B cell (primary cell): Measurements from ENCODE around the gene HDGF. TPM values are rescaled to one million over a fixed set of nuclear protein-coding genes. Genes with fewer than 3 reads are reported as not detected.

Source experiments
- ATAC-seq: fragments of 200-7000 bp; cut with Tn5 transposase; one replicate; pipeline ENCODE4 v1.10.0; 2021; ENCODE audit warnings: low read depth, mild to moderate bottlenecking, moderate number of reproducible peaks, moderate library complexity
- CTCF ChIA-PET: fragments of 350-600 bp; sonication (Branson Sonifier 250); formaldehyde crosslinking; loops from one replicate; lab custom pipeline; 2021; ENCODE audit warnings: antibody characterized with exemption, inconsistent platforms; lab: Charles Lee
- POLR2A ChIA-PET: fragments of 350-600 bp; sonication (Branson Sonifier 250); formaldehyde crosslinking; loops from one replicate; lab custom pipeline; 2021; ENCODE audit warnings: antibody characterized with exemption; lab: Charles Lee
- DNase-seq: peaks from one replicate; pipeline ENCODE4 v3.0.0; 2013
- H2AFZ ChIP-seq: 2 replicates; pipeline ENCODE4 v1.6.1; 2012; ENCODE audit warnings: mild to moderate bottlenecking, low read depth, low read length; ENCODE audit not compliant: insufficient read depth, poor library complexity, severe bottlenecking
- H3K27ac ChIP-seq, 2 donors: 1 replicate in 1 of 2; 2 replicates in 1 of 2; pipeline ENCODE4 v1.5.1; 2012 to 2013; ENCODE audit warnings: low read length in 2 of 2, mild to moderate bottlenecking in 2 of 2, moderate library complexity in 1 of 2
- H3K27me3 ChIP-seq, 4 experiments: fragments of 200-600 bp in 1 of 4; sonication (generic) in 1 of 4; replicated peaks in 1 of 4; 1 replicate in 2 of 4; 2 replicates in 2 of 4; pipeline versions ENCODE4 v1.6.1 to v1.7.0; 2013 to 2016; ENCODE audit warnings: low read length in 3 of 4, mild to moderate bottlenecking in 2 of 4, mixed read lengths in 1 of 4, moderate library complexity in 1 of 4; ENCODE audit not compliant: insufficient read depth in 4 of 4, control insufficient read depth in 3 of 4; ENCODE audit errors: control extremely low read depth in 1 of 4
- H3K36me3 ChIP-seq, 2 experiments: replicated peaks in 1 of 2; 1 replicate in 1 of 2; 2 replicates in 1 of 2; pipeline versions ENCODE4 v1.6.1 to v1.7.1; 2013; ENCODE audit warnings: low read length in 1 of 2; ENCODE audit not compliant: insufficient read depth in 2 of 2, control insufficient read depth in 1 of 2; ENCODE audit errors: control extremely low read depth in 1 of 2, extremely low read depth in 1 of 2
- H3K4me1 ChIP-seq, 2 donors: fragments of 200-600 bp in 1 of 2; sonication (generic) in 1 of 2; 1 replicate in 1 of 2; 2 replicates in 1 of 2; pipeline versions ENCODE4 v1.5.1 to v1.6.1; 2013 to 2017; ENCODE audit warnings: low read length in 2 of 2; ENCODE audit not compliant: control insufficient read depth in 2 of 2, insufficient read depth in 2 of 2
- H3K4me2 ChIP-seq: replicated peaks from 2 replicates; pipeline ENCODE3; 2012; ENCODE audit warnings: mild to moderate bottlenecking, low read depth, low read length; ENCODE audit not compliant: poor library complexity, severe bottlenecking
- H3K4me3 ChIP-seq, 5 experiments: fragments of 200-600 bp in 1 of 5; sonication (generic) in 1 of 5; 1 replicate in 3 of 5; 2 replicates in 2 of 5; pipeline versions ENCODE4 v1.5.1 to v1.7.0; 2011 to 2016; ENCODE audit warnings: low read length in 4 of 5, mild to moderate bottlenecking in 4 of 5, low read depth in 2 of 5, control low read depth in 1 of 5, moderate library complexity in 1 of 5; ENCODE audit not compliant: insufficient read depth in 1 of 5; ENCODE audit errors: control extremely low read depth in 1 of 5, extremely low read depth in 1 of 5
- H3K79me2 ChIP-seq: fragments of 200-600 bp; sonication (generic); one replicate; pipeline ENCODE4 v1.6.0; 2016; ENCODE audit warnings: low read length; ENCODE audit not compliant: control insufficient read depth, insufficient read depth
- H3K9ac ChIP-seq: fragments of 200-600 bp; sonication (generic); 2 replicates; pipeline ENCODE4 v1.6.1; 2017; ENCODE audit warnings: mild to moderate bottlenecking, low read length, moderate library complexity
- H3K9me3 ChIP-seq, 3 donors: one replicate each; pipeline versions ENCODE4 v1.6.1 to v1.7.1; 2013; ENCODE audit warnings: low read length in 2 of 3; ENCODE audit not compliant: control insufficient read depth in 2 of 3, insufficient read depth in 1 of 3; ENCODE audit errors: control extremely low read depth in 1 of 3
- H4K20me1 ChIP-seq: 2 replicates; pipeline ENCODE4 v1.6.0; 2012; ENCODE audit warnings: mild to moderate bottlenecking, low read length; ENCODE audit not compliant: insufficient read depth, control insufficient read depth, poor library complexity, severe bottlenecking
- H3K27ac Mint-ChIP-seq: one replicate; pipeline ENCODE4 v1.8.0; 2021; ENCODE audit warnings: mixed read lengths
- H3K27me3 Mint-ChIP-seq: one replicate; pipeline ENCODE4 v1.8.0; 2021; ENCODE audit warnings: mixed read lengths
- H3K4me1 Mint-ChIP-seq: one replicate; pipeline ENCODE4 v1.8.0; 2021; ENCODE audit warnings: mixed read lengths
- H3K4me3 Mint-ChIP-seq: one replicate; pipeline ENCODE4 v1.8.0; 2021; ENCODE audit warnings: mixed read lengths
- H3K9me3 Mint-ChIP-seq: one replicate; pipeline ENCODE4 v1.8.0; 2022; ENCODE audit warnings: mixed read lengths; ENCODE audit not compliant: insufficient read depth
- EZH2 ChIP-seq: IDR thresholded peaks from 2 replicates; pipeline ENCODE4 v1.6.1; 2012; ENCODE audit warnings: borderline replicate concordance, low read depth, mild to moderate bottlenecking, moderate library complexity, low read length; ENCODE audit not compliant: insufficient read depth, poor library complexity, severe bottlenecking
- WGBS: methylation state at CpG from one replicate; pipeline ENCODE4 v1.1.5; 2013; ENCODE audit warnings: missing lambda C conversion rate; ENCODE audit not compliant: insufficient coverage; 5-methylcytosine and 5-hydroxymethylcytosine counted together
- intact Hi-C: fragments of 100-400 bp; cut with micrococcal nuclease; formaldehyde crosslinking; loops from one replicate; pipeline ENCODE4 v1.10.0; 2022
- polyA plus RNA-seq: library from polyadenylated mRNA; depleted of rRNA; stranded (reverse); fragments of >200 nt; gene quantifications from 2 replicates; pipeline ENCODE4 v1.2.3, GENCODE V29; 2012
- total RNA-seq, 2 donors: library from RNA; stranded (reverse); fragments of 120-200 nt in 1 of 2; gene quantifications; 1 replicate in 1 of 2; 2 replicates in 1 of 2; pipeline versions ENCODE4 v1.2.3 to v1.2.4, GENCODE V29; 2013 to 2022
- TF ChIP-seq, protein P1 (sequence below): fragments of 200-600 bp; IDR thresholded peaks from one replicate; pipeline ENCODE4 v1.8.0; 2022; ENCODE audit warnings: antibody characterized with exemption, mild to moderate bottlenecking

The HDGF gene
- total and polyA plus RNA-seq, 2 donors (not counting 1 experiment from before 2014, with no cell fraction given): 40.3 to 89.9 TPM

DNA sequence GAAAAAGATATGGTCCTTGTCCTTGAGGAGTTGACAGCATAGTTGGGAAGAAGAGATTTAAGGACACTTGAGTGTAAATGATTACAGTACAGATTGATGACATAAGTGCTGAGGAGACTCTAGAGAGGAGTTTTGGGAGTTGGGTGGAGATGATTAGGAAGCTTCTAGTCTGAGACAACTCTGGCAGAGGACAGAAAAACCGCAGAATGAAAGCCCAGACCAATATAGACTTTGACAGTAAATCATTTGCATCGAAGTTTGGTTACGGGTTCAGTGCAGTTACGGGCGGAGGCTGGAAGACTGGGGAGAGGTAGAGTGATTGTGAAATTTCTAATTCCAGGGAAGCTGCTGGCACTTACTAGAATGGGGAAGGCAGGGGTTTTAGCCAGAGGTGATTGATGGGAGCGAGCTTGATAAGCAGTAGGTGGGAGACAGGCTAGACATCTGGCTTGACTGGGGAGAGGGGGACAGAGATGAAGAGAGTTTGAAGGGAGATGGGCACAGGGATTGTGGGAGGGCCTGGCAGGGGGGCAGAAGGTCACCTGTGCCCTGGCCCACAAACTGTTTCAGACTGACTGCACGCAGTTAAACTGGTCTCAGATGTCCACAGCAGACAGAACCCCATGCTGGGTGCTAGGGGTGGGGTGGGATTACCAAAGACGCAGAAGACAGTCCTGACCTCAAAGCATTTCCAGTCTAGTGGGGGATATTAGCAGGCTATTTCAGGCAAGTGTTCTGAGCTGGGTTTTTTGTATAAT, 45.0 kb upstream of the HDGF start:
- Histone ChIP-seq H3K36me3 (peaks cover 11 to 91% of the 10 kb centered on the region in 2 experiments), H2AFZ (no peak overlapping the region), H3K4me1 (no peaks in the 10 kb centered on the region), H3K4me3 (no peak overlapping the region), H3K27ac (no peak overlapping the region), H3K9ac (no peak overlapping the region), H3K79me2 (peaks cover under 1% of the 10 kb centered on the region), H3K4me2 (no peak overlapping the region), H4K20me1 (peaks cover 17% of the 10 kb centered on the region), H3K9me3 (no peaks in the 10 kb centered on the region), H3K27me3 (no peaks in the 10 kb centered on the region)
- TF ChIP-seq, protein P1, sequence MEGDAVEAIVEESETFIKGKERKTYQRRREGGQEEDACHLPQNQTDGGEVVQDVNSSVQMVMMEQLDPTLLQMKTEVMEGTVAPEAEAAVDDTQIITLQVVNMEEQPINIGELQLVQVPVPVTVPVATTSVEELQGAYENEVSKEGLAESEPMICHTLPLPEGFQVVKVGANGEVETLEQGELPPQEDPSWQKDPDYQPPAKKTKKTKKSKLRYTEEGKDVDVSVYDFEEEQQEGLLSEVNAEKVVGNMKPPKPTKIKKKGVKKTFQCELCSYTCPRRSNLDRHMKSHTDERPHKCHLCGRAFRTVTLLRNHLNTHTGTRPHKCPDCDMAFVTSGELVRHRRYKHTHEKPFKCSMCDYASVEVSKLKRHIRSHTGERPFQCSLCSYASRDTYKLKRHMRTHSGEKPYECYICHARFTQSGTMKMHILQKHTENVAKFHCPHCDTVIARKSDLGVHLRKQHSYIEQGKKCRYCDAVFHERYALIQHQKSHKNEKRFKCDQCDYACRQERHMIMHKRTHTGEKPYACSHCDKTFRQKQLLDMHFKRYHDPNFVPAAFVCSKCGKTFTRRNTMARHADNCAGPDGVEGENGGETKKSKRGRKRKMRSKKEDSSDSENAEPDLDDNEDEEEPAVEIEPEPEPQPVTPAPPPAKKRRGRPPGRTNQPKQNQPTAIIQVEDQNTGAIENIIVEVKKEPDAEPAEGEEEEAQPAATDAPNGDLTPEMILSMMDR: no peak
- no peak for TF ChIP-seq EZH2
- no peak overlapping the region for H3K4me3 Mint-ChIP-seq
- no peaks in the 10 kb centered on the region for H3K9me3 Mint-ChIP-seq
- 84% methylated on average over 8 of the region's 8 CpGs for WGBS
- ChIA-PET POLR2A (no interaction called here), CTCF (interaction anchor here (0.9 to 5.9 kb wide), 8 partner anchors 9 to 107 kb away, joined by 3 to 45 read pairs (median 6); partner anchors contain the start of gene NTRK1)
- peaks cover 5% of the 10 kb centered on the region for H3K4me1 Mint-ChIP-seq
- no peak for DNase-seq
- intact Hi-C loops: loop anchor here (1.0 kb wide), 1 partner anchor 64 kb away; the partner anchor contains the start of gene NTRK1
- ATAC-seq: no peak
- H3K27me3 Mint-ChIP-seq: no peaks in the 10 kb centered on the region
- H3K27ac Mint-ChIP-seq: no peak overlapping the region

DNA sequence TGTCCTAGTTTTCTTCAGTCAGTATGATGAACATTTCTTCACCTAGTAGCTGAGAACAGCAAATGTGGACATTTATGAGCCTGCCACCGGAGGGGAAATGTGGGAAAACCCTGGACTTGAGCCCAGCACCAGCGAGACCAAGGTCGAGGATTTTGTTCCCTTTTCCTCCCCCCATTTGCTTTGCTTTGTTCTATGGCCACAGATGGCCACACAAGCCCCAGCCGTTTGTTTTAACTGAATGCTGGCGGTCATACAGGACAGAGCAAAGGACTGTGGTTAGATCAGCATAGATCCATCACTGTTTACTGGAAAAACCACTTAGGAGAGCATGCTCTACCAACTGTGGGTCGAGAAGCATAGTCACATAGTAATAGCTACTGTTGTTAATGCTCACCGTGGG, 44.3 kb upstream of the HDGF start:
- Mint-ChIP-seq H3K27ac (no peak overlapping the region), H3K9me3 (no peaks in the 10 kb centered on the region), H3K4me3 (no peak overlapping the region), H3K4me1 (peaks cover 5% of the 10 kb centered on the region), H3K27me3 (no peaks in the 10 kb centered on the region)
- no peak overlapping the region for H3K27ac ChIP-seq
- POLR2A ChIA-PET: no interaction called here
- TF ChIP-seq EZH2: no peak
- TF ChIP-seq, protein P1: no peak
- no peaks in the 10 kb centered on the region for H3K4me1 ChIP-seq
- intact Hi-C loops: no loop called here
- peaks cover 24% of the 10 kb centered on the region for H4K20me1 ChIP-seq
- no peak overlapping the region for H2AFZ ChIP-seq
- peaks cover 3% of the 10 kb centered on the region for H3K79me2 ChIP-seq
- H3K9ac ChIP-seq: no peak overlapping the region
- peaks cover 11 to 92% of the 10 kb centered on the region in 2 experiments for H3K36me3 ChIP-seq
- no peaks in the 10 kb centered on the region for H3K9me3 ChIP-seq
- no peaks in the 10 kb centered on the region for H3K27me3 ChIP-seq
- no peak for DNase-seq
- no peak overlapping the region for H3K4me2 ChIP-seq
- 84% methylated on average over 5 of the region's 7 CpGs for WGBS
- H3K4me3 ChIP-seq: no peak overlapping the region
- CTCF ChIA-PET: interaction anchor here (1.1 to 5.9 kb wide), 6 partner anchors 14 to 106 kb away, joined by 3 to 45 read pairs (median 8); partner anchors contain the start of gene NTRK1
- no peak for ATAC-seq
